GM21786 (cell line): Measurements from ENCODE around the gene PPFIA2.
"Not testable (repeated sequence)": the region's sequence is repeated elsewhere in the genome, so short reads cannot be mapped to it uniquely, and the experiment has no call there.

Experiments used
- ATAC-seq: cut with Tn5 transposase; IDR thresholded peaks from one replicate; pipeline ENCODE4 v1.9.1; 2021; ENCODE audit not compliant: unreplicated experiment

PPFIA2 gene

DNA sequence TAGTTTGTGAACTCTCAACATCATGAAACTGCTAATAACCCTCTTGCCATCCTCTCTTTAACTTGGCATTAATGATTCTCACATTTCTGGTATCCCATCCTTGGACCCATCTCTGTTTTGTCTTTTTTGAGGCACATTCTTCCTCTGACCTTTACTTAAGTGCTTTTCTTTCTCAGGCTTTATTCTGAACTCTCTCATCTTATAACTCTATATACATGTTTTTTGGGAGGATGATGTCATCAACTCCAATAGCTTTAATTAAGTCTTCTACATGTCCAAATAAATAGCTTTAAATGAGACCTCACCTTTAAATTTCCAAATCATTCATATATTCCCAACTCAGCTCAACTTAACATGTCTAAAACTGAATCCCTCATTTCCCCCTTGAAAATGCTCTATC is 88.4 kb downstream of the PPFIA2 start:
- ATAC-seq = no peak

- peak; percentile 97 for ATAC-seq
Measured at GRCh38 chr12:81668475-81668874, 90.7 kb downstream of the PPFIA2 start.

DNA sequence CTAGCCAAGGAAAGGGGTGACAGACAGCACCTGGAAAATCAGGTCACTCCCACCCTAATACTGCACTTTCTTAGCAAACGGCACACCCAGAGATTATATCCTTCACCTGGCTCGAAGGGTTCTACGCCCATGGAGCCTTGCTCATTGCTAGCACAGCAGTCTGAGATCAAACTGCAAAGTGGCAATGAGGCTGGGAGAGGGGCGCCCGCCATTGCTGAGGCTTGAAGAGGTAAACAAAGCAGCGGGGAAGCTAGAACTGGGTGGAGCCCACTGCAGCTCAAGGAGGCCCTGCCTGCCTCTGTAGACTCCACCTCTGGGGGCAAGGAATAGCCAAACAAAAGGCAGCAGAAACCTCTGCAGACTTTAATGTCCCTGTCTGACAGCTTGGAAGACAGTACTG is 99.8 kb downstream of the PPFIA2 start:
- ATAC-seq = not testable (repeated sequence)

- ATAC-seq = no peak
Measured at GRCh38 chr12:81644503-81644902, 114.6 kb downstream of the PPFIA2 start.

- no peak for ATAC-seq
Measured at GRCh38 chr12:81639196-81639595, 120.0 kb downstream of the PPFIA2 start.

DNA sequence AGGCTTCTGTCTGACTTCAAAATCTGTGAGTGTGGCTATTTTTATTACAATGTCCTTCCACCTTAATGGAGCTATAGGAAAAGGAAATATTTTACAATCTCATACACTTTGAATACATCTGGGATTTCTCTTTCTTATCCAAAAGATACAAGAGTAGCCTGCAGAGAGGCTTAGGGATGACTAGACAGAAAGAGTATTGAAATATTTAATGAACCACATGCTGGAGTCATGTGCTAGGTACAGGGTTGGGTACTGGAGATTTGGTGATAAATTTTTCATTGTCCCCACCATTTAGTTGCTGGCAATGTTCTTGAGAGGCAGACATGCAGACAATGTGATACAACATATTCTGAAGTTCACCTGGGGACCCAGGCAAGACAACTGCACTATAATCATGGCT is 126.0 kb downstream of the PPFIA2 start:
- no peak for ATAC-seq

- no peak for ATAC-seq
Measured at GRCh38 chr12:81627336-81628189, 131.6 kb downstream of the PPFIA2 start.

DNA sequence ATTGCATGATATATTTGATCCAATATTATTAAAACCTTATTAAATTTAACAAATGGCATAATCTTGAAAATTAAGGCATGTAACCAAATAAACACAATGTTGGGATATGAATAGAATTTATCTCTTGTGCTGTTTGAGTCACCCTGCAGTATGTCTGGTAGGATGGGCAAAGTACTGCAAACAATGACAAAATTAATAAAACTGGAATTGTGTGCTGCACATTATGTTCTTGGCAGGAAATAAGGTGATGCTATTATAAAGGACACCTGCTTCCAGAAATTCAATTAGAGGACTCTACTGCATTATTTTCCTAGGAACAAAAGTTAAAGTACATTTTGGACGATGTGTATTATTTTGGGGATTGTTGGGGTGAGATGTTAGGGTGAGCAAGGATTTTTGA is 132.7 kb downstream of the PPFIA2 start:
- ATAC-seq = no peak

DNA sequence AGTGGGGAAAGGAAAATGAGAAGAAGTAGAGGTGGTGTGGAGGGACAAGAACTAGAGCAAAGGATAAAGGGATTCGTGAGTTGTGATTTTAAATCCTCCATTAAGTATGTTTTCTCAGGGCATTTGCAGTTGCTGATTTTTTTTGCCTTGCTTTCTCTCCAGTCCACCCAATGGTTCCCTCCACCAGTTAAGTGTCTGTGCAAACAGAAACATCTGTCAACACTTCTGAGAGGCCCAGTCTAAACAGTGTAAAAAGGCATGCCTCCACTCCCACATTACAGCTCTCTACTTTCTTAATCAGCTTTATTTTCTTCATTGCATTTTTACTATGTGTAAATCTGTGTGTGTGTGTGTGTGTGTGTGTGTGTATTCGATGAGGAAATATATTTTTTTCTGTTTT is 141.2 kb downstream of the PPFIA2 start:
- ATAC-seq = no peak

DNA sequence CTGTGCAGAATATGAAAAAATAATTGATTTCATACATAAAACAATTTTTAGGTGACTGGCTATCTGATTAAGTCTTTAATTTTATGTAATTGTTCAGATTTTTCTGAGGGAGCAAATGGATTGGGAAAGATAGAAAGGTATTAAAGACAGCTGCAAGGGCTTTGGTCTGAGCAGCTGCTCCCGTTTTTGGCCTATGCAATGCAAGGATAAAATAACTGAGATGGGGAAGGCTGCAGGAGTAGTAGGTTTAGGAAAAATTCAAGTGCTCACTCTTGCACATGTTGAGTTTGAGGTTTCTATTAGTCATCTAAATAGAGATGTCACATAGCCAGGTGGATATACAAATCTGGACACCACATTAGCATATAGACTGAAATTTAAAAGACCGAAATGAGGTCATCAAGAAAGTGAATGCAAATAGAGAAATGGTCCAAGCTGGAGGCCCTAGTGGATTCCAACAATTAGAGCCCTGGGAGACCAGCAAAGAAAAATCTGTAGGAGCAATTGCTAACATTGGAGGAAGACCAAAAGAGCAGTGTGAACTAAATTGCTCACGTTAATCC is 144.0 kb downstream of the PPFIA2 start:
- no peak for ATAC-seq

- peak; percentile 77 for ATAC-seq
Measured at GRCh38 chr12:81610955-81611889, 147.9 kb downstream of the PPFIA2 start.

DNA sequence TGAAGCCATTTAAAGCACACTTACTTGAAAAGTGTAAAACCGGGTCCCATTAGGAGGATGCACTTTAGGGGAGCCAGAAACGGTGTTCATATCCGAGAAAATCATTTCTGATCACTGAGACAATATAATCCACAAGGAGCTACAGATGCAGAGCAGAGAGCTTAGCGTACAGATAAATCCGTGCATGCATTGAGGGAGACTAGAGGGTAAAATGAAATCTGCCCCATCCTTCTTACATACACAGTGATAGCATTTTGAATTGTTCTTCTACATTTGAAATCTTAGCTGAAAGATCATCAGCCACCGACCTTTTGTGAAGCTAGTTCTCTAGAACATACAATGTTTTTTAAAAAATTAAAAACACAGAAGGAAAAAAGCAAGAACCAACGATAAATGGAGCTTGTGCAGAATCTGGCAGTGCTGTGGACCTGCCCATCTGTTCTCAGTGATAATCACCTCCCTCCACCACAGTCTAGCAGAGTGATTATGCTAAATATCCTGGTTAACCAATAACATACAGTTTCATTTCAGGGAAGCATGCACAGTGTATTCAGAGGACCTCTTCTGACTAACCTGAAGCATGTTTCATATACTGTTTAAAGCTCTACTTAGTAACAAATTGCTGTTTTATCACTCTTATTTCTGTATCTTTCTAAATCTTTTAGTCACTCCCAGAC is 161.1 kb downstream of the PPFIA2 start:
- ATAC-seq = peak; percentile 87

DNA sequence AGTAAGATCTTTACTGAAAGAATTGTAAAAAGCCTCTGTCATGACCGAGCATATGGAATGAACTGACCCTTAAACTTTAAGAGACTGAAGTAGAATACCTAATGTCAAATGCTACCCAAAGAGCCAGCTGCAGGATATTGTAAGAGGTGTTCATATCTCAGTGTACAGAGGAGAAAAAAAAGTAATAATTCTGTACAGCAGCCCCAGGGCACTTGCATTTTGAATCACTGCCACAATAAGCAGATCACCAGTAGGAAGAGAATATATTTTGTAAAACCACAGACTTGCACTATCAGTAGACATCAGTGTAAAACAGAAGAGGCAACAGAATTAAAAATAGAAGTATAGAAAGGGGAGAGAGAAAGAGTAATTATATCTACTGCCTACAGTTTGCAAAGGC is 162.6 kb downstream of the PPFIA2 start:
- no peak for ATAC-seq

DNA sequence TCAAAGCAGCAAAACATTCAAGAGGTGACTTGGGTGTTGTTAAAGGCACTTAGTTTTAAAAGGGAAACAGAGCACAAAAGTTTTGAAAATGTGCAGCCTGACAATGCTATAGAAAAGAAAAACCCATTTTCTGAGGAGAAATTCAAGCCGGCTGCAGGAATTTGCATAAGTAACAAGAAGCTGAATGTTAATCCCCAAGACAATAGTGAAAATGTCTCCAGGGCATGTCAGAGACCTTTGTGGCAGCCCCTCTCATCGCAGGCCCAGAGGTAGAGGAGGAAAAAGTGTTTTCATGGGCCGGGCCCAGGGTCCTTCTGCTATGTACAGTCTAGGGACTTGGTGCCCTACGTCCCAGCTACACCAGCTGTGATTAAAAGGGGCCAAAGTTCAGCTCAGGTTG is 167.9 kb downstream of the PPFIA2 start:
- ATAC-seq = no peak

- not testable (repeated sequence) for ATAC-seq
Measured at GRCh38 chr12:81590703-81591102, 168.4 kb downstream of the PPFIA2 start.

DNA sequence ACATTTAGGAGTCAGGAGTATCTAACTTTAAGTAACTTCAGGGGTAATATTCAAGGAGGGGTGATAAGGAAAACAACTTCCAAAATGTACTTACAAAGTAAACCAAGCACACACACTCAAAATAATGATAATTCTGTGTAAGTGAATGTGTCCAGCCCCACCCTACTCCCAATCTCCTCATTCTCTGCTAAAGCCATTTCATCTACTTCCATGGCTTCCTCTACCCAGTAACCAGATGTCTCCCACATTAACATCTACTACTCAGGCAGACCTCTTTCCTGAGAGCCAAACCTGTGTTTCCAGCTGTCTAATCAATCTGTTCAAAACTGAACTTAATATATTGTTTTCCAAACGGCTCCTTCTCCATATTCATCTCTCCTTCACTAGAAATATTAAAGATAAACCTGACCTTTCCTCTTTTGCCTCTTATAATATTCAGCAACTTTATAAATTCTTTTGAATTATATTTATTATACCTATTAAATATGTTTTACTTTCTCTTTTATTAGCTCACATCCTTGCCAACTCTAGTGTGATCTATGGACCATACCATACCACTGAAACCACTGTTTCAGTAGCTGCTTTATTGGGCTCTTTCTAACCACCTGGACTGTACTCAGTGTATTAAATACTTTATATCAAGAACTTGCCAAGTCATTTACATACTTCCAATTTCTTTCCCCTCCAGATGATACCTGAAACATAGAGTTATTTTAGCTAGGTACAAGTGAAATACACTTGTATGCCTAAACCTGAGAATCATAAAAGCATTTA is 170.7 kb downstream of the PPFIA2 start:
- no peak for ATAC-seq

GRCh38 chr12:81585787-81586186 is 173.4 kb downstream of the PPFIA2 start:
- no peak for ATAC-seq

GRCh38 chr12:81573228-81573627 is 185.9 kb downstream of the PPFIA2 start:
- ATAC-seq = no peak

DNA sequence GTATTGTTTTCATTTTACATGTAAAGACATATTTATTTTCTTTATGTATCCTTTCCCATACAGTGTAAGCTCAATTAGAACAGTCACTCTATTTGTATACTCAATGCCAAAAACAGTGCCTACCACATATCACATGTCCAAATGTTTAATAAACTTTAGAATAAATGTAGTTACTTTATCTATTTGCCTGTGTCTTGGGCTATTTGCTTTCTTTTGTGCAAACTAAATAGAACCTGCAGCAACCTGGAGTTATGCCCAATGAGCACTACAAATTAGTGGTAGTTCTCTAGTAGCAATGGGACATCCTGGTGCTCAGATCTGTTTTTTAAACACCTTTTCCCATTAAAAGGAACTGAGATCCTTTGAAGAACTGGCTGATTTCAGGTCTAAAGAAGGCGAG is 186.7 kb downstream of the PPFIA2 start:
- ATAC-seq = no peak

DNA sequence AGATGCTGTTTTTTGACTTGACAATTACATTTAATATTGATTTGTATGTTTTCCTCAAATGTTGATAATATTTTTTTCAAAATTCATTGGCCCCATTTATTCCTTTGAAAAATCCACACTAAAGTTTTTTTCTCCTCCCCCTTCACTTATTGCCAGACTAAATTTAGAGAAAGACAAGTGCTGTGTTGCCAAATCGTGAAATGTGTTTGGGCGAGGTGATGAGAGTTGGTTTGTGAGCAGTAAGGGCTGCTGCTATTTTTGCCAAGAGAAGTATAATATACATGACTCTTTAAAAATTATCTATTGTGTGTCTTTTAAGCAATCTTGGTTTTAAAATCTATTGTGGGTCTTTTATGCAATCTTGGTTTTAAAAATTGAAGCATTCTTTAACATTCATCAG is 188.9 kb downstream of the PPFIA2 start:
- ATAC-seq = no peak
